GM10266 (cell line): Measurements from ENCODE around the gene IL1RL1.

Experiments
- DNase-seq: peaks from one replicate; pipeline ENCODE4 v3.0.0; 2012; ENCODE audit errors: extremely low spot score
- TF ChIP-seq, protein P1 (sequence below): IDR thresholded peaks from 2 replicates; pipeline ENCODE4 v1.5.1; 2012; ENCODE audit warnings: mild to moderate bottlenecking, low read depth; ENCODE audit not compliant: control insufficient read depth, insufficient read depth; ENCODE audit errors: missing control alignments

IL1RL1 gene

DNA sequence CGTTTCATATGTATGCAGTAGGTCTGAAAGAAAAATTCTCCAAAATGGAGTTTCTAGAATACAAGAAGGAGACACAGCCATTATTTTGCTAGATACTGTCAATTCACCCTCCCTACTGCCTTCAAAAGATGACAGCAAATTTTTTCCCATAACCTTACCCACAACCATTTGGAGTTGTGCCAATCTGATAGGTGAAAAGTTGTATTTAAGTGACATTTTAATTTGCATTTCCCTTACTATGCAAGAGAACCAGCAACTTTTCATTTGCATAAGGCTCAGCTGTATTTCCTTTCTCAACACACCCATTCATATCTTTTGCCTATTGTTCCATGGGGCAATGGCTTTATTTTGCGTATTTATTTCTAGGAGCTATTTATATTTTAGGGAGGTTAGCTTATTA is 80.2 kb downstream of the IL1RL1 start:
- no peak for DNase-seq
- TF ChIP-seq, protein P1, sequence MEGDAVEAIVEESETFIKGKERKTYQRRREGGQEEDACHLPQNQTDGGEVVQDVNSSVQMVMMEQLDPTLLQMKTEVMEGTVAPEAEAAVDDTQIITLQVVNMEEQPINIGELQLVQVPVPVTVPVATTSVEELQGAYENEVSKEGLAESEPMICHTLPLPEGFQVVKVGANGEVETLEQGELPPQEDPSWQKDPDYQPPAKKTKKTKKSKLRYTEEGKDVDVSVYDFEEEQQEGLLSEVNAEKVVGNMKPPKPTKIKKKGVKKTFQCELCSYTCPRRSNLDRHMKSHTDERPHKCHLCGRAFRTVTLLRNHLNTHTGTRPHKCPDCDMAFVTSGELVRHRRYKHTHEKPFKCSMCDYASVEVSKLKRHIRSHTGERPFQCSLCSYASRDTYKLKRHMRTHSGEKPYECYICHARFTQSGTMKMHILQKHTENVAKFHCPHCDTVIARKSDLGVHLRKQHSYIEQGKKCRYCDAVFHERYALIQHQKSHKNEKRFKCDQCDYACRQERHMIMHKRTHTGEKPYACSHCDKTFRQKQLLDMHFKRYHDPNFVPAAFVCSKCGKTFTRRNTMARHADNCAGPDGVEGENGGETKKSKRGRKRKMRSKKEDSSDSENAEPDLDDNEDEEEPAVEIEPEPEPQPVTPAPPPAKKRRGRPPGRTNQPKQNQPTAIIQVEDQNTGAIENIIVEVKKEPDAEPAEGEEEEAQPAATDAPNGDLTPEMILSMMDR = no peak

DNA sequence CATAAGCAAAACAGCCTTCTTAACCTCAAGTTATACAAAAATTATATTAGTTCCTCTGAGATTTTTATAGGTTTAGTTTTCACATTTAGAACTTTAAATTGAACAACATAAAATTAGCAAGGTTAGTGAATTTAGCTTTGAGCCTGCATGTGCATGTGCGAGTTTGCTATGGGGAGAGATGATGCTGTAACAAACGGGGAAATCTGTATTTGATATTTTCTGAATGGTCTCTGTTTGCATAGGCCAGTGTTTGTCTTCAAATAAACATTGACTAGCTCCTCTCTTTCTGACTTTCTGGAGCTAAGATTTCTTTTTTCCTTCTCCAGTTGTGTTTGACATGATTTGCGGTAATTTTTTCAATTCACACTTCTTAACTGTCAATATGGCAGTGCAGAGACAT is 80.7 kb downstream of the IL1RL1 start:
- no peak for DNase-seq

DNA sequence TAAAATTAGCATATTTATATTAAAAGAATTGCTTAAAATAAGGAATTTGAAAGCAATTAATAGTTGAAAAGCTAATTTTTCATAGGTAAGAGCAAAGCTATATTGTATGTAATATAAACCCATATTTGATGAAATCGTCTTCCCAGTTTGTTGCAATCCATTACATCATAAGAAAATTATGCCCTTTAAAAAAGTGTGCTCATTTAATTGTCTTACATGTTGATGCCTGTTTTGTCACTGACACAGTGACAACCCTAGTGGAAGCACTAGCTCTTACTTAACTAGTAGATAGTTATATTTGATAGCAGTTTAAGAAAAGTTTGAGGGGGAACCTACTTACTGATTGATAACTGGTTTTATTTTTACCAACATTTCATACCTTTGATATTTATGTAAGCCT is 81.6 kb downstream of the IL1RL1 start:
- DNase-seq = no peak
- TF ChIP-seq, protein P1 = no peak

More for the DNA sequence above, 80.7 kb downstream of the IL1RL1 start:
- TF ChIP-seq, protein P1 = no peak

DNA sequence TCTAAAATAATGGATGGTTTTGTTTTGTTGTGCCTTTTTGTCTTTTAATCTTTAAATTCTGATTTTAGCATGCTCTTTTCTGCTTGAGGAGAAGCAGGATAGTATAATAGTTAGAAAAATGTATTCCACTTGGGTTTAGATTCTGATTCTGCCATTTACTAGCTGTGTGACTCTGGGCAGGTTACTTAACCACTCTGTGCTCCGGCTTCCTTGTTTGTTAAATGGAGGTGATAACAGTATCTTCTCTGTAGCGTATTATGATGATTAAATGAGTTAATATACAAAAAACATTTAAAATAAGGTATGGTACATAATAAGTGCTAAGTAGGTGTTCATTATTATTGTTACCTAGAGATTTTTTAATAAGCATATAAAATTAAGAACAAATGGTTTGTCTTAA is 84.6 kb downstream of the IL1RL1 start:
- TF ChIP-seq, protein P1 = no peak
- DNase-seq = no peak

DNA sequence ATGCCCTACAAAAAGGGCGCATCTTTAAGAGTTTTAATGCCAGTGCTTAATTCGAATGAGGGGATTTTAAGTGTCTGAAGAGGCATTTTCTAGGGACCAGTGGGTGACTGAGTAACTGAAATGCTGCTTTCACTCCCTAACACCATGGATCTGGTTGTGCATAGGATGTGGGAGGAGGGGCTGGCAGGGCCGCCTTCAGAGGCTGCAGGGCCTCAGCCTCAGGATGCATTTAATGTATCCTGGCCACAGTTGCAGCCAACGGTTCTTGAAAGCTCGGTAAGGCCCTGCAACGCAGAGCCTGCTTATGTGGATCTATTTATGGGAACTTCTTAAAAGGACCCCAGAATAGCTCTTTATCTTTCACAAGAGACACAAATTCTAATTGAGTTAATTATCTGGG is 85.8 kb downstream of the IL1RL1 start:
- TF ChIP-seq, protein P1 = no peak

DNA sequence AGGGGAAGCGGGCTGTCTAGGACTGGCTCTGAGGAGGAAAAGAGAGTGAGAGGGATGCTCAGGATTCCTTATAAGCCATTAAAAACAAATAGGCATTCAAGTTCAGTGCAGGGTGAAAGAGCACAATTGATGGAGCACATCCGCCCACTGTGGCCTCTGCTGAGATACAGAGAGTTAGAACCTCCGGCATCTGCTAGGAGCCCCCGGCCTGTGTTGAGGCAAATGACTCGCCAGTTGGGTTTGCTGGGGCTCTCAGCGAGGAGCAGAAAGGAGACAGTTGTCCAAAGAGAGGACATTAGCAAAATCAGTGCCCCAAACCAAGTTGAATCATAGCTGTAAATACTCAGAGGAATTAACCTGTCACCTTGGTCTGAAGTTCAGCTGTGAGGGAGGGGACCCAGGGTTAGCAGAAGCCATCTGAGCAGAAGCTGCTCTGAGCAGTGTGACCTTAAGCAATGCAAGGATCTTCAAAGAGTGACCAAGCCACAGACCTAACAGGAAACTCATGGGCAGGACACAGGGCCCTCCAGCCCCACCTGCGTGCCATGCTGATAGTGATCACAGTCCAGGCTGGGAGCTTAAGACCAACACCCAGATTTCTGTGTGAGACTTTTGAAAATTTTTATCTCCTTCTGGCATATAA is 88.3 kb downstream of the IL1RL1 start:
- TF ChIP-seq, protein P1 = no peak
- DNase-seq = no peak

More for the DNA sequence above, 85.8 kb downstream of the IL1RL1 start:
- DNase-seq = no peak

DNA sequence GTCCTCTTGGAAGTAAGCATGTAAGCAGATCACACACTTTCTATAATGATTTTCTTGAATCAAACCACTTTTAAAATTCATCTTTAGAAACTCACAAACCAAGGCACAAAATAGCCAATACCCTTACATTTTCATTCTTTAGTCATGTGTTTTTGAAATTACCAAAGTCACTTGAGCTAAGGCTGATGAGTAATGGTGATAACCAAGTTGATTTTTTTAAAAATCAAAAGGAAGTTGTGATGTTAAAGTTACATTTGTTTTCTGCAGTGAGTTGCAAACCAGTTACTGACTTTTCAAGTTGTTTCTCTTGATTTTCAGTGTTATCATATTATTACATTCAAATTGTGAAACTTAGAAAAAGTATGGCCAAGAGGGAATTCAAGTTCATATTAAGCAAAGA is 90.1 kb downstream of the IL1RL1 start:
- TF ChIP-seq, protein P1 = no peak
- DNase-seq = no peak
